ENCODE results near the gene ZSWIM5. TPM values are rescaled to one million over a fixed set of nuclear protein-coding genes. Genes with fewer than 3 reads are reported as not detected.
A peak's percentile ranks its signal among the peaks of the same experiment; 100 is the strongest.

The ZSWIM5 gene
- total and polyA plus RNA-seq, 10 donors: 0.15 to 4.7 (median 2.7) TPM

DNA sequence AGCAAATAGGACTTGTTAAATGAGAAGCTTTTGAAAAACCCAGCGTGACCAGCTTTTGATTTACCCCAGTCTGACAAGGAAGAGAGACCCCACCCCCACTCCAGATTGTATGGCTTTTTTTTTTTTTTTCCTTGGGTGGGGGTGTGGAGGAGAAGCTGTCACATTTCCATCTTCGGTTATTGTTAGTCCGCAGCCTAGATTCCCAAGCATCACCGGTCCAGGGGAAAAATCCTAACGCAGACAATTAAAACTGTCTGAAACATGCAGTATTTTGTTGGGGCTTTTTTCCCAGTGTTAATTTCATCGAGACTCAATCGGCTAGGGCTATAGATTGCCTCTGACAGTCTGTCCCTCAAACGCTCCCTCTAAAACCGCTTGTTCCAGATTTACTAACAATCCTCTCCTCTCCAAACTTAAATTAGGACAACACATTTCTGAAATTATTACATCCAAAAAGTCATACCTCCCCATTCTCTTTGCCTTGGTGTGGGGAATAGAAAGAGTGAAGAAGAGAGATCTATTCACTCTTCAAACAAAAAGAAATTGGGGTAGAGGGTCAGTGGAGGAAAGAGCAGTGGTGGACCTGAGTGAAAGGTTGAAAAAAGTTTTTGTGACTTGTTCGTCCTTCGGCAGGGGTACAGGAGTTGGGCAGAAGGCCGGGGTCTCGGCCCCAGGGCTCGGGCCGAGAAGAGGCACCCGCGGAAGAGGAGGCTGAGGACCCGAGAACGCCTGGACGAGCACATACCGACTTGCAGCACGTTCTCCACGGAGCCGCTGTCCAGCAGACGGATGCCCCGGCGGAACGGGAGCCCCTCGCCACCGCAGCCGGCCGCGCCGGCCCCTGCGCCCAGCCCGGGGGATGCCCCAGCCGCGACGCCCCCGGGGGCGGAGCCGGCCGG is 1.1 kb downstream of the ZSWIM5 start:
- Histone ChIP-seq H3K36me3 (no peaks in the 10 kb centered on the region), H3K4me3 (peak overlapping the region; percentile 20 to 97 (median 89)), H3K4me1 (peaks cover 5 to 30% (median 26%) of the 10 kb centered on the region in 6 donors), H3K9me3 (no peaks in the 10 kb centered on the region), H3K27me3 (replicated peaks in 1 of 7) (peaks cover 0 to 49% (median 4%) of the 10 kb centered on the region in 7 donors), H3K27ac (peak overlapping the region in 6 of 8 donors; percentile 59 to 87 (median 86))
- DNase-seq: peak; percentile 77
- intact Hi-C loops (cut with DNase I; ENCODE audit: low total_unique reads): loop anchor here (5.0 kb wide), 1 partner anchor 183 kb away; no protein-coding TSS in a partner anchor
- TF ChIP-seq POLR2A (IDR thresholded peaks at IDR 0.05) (no peak), POLR2AphosphoS5 (IDR thresholded peaks at IDR 0.05) (no peak)
- TF ChIP-seq, protein P1, sequence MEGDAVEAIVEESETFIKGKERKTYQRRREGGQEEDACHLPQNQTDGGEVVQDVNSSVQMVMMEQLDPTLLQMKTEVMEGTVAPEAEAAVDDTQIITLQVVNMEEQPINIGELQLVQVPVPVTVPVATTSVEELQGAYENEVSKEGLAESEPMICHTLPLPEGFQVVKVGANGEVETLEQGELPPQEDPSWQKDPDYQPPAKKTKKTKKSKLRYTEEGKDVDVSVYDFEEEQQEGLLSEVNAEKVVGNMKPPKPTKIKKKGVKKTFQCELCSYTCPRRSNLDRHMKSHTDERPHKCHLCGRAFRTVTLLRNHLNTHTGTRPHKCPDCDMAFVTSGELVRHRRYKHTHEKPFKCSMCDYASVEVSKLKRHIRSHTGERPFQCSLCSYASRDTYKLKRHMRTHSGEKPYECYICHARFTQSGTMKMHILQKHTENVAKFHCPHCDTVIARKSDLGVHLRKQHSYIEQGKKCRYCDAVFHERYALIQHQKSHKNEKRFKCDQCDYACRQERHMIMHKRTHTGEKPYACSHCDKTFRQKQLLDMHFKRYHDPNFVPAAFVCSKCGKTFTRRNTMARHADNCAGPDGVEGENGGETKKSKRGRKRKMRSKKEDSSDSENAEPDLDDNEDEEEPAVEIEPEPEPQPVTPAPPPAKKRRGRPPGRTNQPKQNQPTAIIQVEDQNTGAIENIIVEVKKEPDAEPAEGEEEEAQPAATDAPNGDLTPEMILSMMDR (IDR thresholded peaks at IDR 0.05 in 8 of 11, conservative IDR thresholded peaks at IDR 0.05 in 3 of 11): no peak
- 2 to 4% (median 3%) methylated on average over 26 to 43 of the region's 43 CpGs for WGBS, 5 donors

DNA sequence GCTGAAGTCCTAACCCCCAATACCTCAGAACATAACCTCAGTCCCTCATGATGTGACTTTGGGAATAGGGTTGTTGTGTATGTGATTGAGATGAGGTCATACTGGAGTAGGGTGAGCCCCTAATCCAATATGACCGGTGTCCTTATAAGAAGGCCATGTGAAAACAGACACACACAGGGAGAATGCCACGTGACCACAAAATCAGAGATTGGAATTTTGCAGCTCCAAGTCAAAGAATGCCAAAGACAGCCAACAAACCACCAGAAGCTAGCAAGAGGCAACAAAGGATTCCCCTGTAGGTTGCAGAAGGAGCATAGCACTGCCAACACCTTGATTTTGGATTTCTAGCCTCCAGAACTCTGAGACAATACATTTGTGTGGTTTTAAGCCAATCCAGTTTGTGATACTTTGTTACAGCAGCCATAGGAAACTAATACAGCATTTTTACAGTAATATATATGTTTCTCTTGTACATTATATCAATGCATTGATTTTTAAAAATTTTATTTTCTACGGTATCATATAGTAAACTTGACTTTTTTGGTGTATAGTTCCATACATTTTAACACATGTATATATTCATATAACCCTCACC is 5.4 kb downstream of the ZSWIM5 start:
- Histone ChIP-seq H3K27me3 (replicated peaks in 1 of 7) (peaks cover 0 to 13% (median 4%) of the 10 kb centered on the region in 7 donors), H3K4me1 (peaks cover 0 to 18% (median 14%) of the 10 kb centered on the region in 6 donors), H3K27ac (no peak overlapping the region), H3K36me3 (no peaks in the 10 kb centered on the region), H3K4me3 (no peak overlapping the region), H3K9me3 (peaks cover 0 to 13% (median 10%) of the 10 kb centered on the region in 8 donors)
- TF ChIP-seq, protein P1 (IDR thresholded peaks at IDR 0.05 in 8 of 11, conservative IDR thresholded peaks at IDR 0.05 in 3 of 11): no peak
- TF ChIP-seq POLR2A (IDR thresholded peaks at IDR 0.05) (no peak), POLR2AphosphoS5 (IDR thresholded peaks at IDR 0.05) (no peak)
- intact Hi-C loops (cut with DNase I; ENCODE audit: low total_unique reads): no loop called here
- WGBS, 5 donors: 83 to 96% (median 88%) methylated on average over 3 of the region's 3 CpGs
- DNase-seq: no peak

DNA sequence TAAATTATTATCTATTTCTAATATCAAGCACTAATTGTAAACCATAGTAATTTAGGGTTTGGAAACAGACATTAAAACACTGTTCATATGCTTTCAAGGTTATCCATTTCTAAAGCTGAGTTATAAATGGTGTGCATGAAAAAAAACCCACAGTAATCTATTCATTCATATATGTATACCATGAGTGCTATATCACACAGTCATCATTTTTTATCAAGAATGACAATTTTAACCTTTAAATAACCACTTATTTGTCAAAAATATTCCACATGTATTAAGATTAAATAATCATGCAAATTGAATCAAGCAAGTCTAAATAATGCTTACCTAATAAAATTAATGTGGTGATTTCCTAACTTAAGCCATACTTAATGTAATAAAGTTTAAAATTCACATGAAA is 6.0 kb downstream of the ZSWIM5 start:
- peaks cover 0 to 16% (median 12%) of the 10 kb centered on the region in 6 donors for H3K4me1 ChIP-seq
- no peak for DNase-seq
- no peak overlapping the region for H3K4me3 ChIP-seq
- peaks cover 0 to 7% (median 4%) of the 10 kb centered on the region in 7 donors for H3K27me3 ChIP-seq (replicated peaks in 1 of 7)
- no peaks in the 10 kb centered on the region for H3K36me3 ChIP-seq
- intact Hi-C loops (cut with DNase I; ENCODE audit: low total_unique reads): no loop called here
- TF ChIP-seq POLR2AphosphoS5 (IDR thresholded peaks at IDR 0.05): no peak
- TF ChIP-seq, protein P1 (IDR thresholded peaks at IDR 0.05 in 8 of 11, conservative IDR thresholded peaks at IDR 0.05 in 3 of 11): no peak
- no peak for TF ChIP-seq POLR2A (IDR thresholded peaks at IDR 0.05)
- peaks cover 0 to 13% (median 10%) of the 10 kb centered on the region in 8 donors for H3K9me3 ChIP-seq
- no peak overlapping the region for H3K27ac ChIP-seq

DNA sequence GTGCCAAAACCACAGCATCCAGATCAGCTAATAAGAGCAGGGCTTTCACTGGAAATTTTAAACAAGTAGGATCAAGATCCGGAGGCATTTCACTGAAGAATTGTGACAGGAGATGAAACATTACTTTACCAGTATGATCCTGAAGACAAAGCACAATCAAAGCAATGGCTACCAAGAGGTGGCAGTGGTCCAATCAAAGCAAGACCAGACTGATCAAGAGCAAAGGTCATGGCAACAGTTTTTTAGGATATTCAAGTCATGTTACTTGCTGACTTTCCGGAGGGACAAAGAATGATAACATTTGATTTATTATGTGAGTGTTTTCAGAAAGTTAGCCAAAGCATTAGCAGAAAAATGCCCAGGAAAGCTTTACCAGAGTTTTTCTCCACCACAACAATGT is 8.2 kb downstream of the ZSWIM5 start:
- Histone ChIP-seq H3K4me3 (no peak overlapping the region), H3K4me1 (no peaks in the 10 kb centered on the region), H3K36me3 (no peaks in the 10 kb centered on the region), H3K27me3 (replicated peaks in 1 of 7) (no peaks in the 10 kb centered on the region), H3K27ac (no peak overlapping the region), H3K9me3 (peaks cover 0 to 13% (median 10%) of the 10 kb centered on the region in 8 donors)
- WGBS, 5 donors: 72 to 89% (median 76%) methylated on average over 2 of the region's 2 CpGs
- DNase-seq: no peak
- no peak for TF ChIP-seq POLR2A (IDR thresholded peaks at IDR 0.05)
- no peak for TF ChIP-seq POLR2AphosphoS5 (IDR thresholded peaks at IDR 0.05)
- TF ChIP-seq, protein P1 (IDR thresholded peaks at IDR 0.05 in 8 of 11, conservative IDR thresholded peaks at IDR 0.05 in 3 of 11): no peak
- intact Hi-C loops (cut with DNase I; ENCODE audit: low total_unique reads): no loop called here
